CD4-positive, alpha-beta T cell treated with Interleukin-1 beta for 1 hour (primary cell): Measurements from ENCODE around the gene SUSD3.
A peak's percentile ranks its signal among the peaks of the same experiment; 100 is the strongest.

Experiments
- DNase-seq, 2 donors: peaks; one replicate each; pipeline ENCODE4 v3.0.0-alpha.2; 2020 to 2022

The SUSD3 gene

DNA sequence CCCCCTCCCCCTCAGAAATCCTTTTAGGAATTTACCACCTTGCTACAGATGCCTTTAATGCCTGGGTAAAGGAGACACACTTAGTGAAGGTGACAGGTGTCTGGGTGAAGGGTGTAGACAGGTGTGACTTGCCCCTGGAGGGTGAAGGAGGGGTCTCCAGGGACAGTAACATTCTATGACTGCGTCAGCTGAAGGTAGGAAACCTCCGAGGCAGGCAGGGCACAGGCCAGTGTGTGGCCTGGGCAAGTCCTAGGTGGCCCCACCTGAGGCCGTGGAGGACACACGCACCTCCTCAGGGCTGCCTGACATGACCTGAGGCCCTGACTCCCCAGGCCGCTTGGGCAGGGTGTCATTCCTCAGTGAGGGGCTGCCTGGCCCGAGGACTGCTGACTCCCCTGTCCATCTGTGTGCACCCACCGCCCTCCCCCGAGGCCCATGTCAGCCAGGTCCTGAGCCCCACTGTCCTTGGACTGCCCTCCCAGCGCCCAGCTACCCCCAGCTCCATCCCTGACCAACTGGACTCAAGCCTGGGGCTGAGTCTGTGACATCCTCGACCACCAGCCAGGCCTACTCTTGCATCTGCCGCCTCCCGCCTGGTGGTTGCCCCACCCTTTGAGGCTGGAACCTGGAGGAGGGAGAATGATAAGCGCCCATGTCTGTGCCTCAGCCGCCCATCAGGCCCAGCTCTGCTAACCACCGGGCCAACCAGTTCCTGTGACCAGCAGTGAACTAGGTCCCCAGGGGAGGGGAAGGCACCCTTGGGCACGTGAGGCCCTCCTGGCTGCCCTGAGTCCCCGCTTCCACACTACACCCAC lies 55.9 kb downstream of the SUSD3 start:
- DNase-seq: peak in 1 of 2 donors; percentile 26

DNA sequence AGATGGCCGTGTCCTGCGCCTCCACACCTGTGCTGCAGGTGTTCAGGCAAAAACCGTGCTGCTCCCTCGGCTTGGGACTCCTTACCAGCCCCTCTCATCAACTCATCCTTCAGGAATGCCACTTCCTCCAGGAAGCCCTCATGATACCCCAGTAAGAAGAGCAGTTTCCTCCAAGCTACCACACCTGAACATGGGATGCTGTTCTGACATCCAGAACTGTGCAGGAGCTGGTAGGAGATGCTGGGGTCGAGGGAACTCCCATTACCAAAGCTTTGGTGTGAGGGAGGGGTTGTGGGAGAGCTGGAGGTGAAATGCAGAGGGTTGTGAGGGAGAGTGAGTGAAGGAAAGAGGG lies 56.5 kb downstream of the SUSD3 start:
- no peak for DNase-seq

DNA sequence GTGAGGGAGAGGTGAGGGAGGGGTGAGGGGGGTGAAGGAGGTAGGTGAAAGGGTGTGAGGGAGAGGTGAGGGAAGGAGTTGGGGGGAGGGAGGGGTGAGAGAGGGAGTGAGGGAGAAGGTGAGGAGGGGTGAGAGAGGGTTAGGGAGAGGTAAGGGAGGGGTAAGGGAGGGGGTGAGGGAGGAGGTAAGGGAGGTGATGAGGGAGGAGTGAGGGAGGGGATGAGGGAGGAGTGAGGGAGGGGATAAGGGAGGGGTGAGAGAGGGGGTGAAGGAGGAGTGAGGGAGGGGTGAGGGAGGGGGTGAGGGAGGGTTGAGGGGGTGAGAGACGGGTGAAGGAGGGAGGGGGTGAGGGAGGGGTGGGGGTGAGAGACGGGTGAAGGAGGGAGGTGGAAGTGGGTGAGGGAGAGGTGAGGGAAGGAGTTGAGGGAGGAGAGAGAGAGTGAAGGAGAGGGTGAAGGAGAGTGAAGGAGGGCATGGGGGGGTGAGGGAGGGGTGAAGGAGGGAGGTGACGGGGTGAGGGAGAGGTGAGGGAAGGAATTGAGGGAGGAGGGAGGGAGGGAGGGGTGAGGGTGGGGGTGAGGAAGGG lies 57.1 kb downstream of the SUSD3 start:
- DNase-seq: no peak

DNA sequence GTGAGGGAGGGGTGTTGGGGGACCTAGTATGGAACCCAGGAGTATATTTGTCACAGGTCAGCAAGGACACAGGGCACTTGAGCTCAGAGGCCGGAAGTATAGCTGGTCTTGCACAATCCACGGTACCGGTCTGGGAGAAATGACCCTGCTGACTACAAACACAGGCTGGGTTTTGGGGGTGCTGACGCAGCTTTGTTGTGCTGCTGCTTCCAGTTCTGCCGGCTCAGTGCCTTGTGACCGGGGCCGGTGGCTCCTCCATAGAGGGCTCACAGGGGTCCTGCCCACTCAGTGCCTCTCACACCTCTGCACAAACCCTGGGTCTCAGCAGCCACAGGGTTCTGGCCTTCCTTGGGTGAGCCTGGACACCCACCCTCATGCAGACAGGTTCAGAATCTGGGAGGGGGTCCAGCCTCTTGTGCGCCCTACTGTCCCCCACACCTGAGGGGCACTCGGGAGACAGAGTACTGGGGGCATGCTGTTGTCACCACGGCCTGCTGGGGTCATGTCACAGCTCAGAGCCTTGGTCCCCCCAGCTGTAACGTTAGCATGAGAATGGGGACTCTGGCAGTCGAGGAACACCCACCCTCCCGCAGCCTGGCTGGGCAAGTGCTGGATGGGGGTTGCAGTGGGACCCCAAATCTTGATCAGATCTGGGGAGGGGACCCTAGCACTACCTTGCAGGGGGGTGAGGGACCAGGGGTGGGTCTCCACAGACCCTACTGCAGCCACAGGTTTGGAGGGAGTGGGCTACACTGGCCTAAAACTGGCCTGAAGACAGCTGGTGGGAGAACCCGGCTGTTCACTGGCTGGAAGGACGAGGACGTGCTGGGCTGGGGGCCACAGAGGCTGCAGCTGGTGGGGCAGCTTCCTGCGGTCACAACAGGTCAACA lies 57.8 kb downstream of the SUSD3 start:
- DNase-seq: peak in 1 of 2 donors; percentile 82

DNA sequence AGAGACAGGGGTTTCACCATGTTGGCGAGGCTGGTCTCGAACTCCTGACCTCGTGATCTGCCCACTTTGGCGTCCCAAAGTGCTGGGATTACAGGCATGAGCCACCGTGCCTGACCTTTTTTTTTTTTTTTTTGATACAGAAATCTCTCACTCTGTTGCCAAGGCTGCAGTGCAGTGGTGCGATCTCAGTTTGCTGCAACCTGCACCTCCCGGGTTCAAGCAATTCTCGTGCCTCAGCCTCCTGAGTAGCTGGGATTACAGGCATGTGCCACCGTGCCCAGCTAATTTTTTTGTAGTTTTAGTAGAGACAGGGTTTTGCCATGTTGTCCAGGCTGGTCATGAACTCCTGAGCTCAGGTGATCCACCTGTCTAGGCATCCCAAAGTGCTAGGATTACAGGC lies 59.0 kb downstream of the SUSD3 start:
- peak in 1 of 2 donors; percentile 0 for DNase-seq

DNA sequence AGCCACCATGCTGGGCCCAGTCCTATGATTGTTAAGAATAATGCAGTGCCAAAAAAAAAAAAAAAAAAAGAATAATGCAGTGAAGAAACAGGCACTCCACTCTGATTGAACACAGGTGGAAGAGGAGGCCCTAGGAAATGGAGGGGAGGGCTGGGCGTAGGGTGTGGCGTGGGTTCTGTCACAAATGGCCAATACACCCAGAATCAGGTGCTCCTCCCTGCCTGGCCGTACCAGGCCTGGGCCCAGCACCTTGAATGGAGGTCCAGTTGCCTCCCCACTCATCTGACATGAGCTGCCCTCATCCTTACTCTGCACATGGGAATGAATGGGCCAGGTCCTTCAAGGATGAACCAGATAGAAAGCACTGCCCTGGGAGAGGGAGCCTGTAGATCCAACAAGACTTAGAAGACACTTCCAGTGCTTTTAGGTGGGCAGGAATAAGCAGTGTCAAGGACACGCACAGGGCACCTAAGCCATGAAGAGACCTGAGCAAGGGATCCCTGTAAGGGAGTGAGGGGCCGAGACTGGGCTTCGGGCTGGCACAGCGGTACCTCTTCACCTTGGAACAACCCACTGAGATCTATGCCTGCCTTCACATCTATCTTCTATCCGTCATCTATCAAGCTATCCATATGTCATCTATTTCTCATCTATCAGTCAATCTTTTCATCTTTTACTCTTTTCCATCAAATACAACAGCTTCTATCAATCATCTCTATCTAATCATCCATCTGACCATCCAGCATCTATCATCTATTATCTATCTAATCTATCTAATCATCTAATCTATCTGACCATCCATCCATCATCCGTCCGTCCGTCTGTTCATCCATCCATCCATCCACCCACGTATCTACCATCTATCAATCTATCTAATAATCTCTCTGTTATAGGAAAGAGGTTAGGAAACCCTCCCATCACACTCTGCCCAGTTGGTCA lies 59.7 kb downstream of the SUSD3 start:
- DNase-seq: peak in 1 of 2 donors; percentile 0

DNA sequence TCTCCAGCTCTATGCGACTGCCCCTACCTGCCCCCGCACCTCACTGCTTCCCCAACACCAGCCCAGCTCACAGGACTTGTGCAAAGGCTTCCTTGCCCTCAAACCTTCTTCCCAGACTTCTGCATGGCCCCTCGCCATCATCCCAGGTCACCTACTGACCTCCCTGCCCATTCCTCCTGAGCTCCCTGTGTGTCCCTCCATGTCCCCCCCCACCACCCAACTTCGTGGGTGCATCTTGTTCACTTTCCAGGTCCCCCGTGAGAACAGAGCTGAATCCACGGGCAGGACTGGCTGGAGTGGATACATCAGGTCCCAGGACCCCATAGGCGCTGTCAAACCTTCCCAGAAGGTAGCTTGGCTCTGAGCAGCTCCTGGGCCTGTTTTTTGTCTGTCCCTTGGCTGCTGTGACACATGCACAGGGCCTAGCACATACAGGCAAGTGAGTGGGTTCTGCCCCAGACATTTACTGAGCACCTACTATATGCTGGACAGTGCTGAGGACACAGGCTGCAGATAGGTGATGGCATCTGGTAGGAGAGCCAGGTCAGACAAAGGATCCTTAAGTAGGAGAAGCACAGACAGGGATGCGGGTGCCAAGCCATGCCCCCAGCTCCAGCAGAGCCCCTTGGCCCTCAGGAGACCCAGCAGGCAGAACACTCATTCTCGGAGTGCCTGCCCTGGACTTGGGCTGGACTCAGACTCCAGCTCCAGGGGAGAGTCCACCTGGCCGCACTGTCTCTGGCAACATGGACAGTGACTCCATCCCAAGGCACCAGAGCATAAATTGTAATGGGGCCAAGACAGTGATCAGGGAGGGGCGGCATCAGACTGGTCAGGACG lies 60.6 kb downstream of the SUSD3 start:
- DNase-seq: peak in 1 of 2 donors; percentile 5

DNA sequence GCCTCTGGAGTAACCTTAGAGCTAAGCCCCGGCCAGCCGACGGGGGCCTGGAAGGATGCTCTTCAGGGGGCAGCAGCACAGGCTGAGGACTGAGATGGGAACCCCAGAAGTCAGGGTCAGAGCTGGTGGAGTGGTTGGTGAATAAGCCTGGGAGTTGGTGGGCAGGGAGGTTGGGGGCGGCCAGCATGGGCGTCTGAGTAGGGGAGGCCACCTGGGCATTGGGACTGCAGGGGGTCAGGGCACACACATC lies 61.1 kb downstream of the SUSD3 start:
- DNase-seq: no peak

DNA sequence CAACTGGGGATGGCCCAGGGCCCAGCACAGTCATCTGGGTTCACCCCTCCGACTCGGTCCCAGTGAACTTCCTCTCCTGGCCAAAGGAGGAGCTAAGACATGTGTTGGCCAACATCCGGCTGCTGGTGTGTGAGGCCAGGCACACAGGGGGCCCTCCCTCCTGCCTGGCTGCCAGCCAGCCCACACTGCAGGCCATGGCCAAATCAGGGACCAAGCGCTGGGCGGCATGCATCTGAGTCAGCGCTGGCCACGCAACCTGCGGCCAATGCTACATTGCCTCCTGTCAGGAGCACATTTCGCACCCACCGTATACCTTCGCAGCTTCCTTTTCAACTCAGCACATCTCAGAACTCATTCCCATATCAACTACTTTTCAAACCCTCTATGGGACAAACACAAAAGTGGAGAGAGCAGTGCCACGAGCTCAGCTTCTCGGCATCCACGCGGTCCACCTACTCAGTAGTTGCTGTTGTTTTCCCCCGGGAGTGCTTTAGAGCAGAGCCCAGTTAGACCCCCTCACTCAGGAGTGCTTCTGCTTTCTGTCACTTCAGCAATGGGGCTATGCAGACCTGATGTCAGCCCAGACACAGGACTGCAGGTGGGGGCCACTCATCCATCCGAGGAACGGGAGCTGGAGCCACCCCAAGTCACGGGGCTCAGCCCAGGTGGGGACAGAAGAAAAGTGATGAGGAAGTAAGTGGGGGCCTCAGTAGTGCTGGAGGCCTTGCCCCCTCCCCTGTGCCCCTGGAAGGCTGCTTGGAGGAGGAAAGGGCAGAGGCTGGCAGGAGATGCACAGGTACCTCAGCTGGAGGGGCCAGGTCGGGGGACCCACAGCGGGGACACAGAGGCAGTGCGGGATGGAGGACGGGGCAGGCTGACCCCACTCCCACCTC lies 61.7 kb downstream of the SUSD3 start:
- DNase-seq: peak; percentile 62 to 88

DNA sequence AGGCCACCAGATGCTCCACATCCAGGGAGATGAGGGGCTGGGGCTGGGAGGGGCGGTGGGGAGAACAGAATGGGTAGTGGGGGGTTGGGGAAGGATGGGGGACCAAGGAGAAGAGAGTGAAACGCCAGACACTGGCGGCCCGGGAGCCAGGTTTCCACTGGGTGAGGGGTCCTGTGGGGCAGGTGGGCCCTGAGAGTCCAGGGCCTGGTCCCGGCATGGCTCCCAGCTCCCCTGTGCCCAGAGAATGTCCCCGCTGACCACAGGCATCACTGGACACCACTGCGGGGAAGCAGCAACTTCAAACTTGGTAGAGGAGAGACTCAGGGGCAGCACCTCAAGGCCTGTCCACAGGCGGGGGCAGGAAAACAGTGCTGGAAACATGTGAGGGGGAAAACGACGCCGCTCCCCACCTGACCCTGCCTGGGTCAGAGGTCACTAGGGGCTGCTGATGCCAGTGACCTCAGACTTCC lies 62.4 kb downstream of the SUSD3 start:
- no peak for DNase-seq

DNA sequence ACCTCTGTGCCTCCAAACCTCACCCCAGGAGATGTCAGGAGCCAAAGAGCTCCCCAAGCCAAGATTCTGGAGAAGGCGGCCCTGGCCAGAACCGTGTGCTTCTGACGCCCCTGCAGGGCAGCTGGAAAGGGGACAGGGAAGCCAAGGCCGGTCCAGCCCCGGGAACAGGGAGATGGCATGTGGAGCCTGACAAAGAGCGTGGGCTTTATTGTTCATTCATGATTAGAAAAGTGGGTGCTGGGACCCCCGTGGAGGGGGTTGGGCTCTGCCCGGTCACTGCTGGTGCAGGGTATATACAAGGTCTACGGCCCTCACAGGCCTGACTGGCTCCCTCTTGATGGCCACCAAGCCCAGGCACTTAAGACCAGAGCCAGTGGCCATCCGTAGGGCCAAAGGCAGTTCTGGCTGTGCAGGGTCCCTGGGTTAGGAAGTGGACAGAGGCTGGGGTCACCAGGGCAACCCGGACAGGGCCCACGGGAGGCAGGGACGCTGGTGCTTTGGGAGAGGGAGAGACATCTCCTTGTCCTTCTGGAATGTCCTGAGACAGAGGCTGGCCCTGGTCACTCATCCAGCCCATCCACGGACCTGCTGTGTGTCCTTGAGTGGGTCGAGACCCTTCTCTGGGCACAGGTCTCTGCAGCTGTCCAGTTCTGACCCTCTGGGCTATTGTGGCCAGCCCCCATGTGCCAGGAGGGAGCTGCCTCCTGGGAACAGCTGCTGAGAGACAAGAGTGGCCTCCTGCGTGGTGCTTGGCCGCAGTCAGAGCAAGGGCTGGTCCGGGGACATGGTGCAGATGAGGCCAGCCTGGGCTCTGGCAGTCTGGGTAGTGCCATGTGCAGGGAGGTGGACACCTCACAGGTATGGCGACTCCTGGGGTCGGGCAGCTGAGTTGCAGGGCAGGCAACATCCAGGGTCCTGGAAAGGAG lies 63.1 kb downstream of the SUSD3 start:
- peak in 1 of 2 donors; percentile 3 for DNase-seq

DNA sequence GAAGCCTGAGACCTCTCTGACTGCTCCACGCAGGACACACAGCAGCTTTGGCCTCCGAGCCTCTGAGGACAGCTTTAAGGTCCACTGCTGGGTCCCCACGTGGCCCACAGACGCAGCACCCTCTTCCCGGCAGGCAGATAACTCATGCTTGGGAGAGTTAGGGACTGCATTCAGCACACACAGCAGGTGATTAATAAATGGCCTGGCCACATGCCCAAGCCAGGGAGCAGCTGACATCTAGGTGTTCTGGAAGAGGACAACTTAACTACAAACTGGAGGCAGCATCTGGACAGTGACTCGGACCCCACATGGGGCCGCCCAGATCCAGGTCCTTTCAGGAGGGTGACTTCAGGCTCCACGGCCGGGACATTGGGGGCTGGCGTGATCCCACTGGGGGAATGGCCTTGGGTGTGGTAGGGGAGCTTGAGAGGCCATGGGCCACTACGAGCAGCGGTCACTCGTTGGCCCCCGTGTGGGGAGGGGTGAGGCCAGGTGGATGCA lies 64.3 kb downstream of the SUSD3 start:
- peak in 1 of 2 donors; percentile 0 for DNase-seq

DNA sequence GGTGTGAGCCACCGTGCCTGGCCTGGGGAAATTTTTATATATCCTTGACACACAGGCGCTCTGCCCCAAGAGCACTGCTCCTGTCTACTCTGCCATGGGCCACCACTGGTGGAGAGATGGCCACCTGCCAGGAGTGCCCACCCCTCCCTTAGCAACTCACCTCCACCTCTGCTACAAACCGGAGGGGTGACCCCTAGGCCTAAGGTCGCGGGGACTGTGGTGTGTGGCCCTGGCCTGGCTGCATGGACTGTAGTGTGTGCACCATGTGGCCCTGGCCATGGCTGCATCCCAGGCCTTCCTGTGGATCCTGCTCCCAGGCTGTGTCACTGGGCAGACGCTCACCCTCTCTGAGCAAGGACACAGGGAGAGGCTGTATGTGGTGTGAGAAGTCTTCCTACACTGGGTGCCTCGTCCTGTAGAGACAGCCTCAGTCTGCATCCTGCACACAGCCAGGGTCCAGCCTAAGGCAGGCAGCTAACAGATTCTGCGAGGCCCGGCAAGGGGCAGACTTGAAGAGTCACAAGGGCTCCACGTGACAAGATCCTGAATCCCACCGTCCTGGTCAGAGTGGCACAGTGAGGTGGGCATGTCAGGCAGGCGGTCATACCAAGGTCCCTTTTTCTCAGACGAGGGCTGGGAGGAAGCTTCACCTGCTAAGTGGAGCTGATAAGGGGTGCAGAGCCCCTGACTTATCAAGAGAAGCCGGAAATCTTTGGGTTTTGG lies 65.2 kb downstream of the SUSD3 start:
- no peak for DNase-seq

DNA sequence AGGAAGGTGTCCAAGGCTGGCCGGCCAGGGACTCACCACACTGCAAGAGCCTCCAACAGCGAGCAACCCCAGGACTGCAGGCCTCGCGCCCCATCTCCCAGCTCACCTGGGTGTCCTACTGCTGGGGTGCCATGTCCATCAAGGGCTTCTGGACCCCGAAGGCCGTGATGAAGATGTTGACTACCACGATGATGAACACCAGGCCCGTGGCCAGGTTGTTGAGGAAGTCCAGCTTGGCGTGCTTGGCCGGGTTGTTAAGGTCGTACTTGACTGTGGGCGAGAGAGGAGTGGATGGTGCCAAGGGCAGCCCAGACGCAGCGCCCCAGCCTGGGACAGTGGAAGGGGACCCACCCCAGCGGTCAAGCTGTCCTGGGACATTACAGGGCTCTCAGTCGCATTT lies 66.3 kb downstream of the SUSD3 start:
- DNase-seq: no peak

DNA sequence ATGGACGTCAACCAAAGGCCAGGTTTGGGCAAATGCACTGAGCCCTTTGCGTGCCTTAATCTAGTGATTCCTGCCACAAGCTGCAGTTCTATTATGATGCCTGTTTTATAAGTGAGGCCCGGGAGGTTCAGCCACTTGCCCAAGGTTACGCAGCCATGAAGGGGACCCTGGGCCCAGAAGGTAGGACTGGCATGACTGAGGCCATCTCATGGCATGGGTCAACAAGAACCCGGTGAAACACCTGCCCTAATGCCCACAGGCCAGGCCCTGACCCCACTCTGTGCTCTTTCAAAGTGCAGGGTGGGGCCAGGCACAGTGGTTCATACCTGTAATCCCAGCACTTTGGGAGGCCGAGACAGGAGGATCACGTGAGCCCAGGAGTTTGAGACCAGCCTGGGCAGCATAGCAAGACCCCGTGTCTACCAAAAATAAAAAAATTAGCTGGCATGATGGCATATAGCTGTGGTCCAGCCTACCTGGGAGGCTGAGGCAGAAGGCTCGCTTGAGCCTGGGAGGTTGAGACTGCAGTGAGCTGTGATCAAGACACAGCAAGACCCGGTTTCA lies 66.9 kb downstream of the SUSD3 start:
- no peak for DNase-seq

DNA sequence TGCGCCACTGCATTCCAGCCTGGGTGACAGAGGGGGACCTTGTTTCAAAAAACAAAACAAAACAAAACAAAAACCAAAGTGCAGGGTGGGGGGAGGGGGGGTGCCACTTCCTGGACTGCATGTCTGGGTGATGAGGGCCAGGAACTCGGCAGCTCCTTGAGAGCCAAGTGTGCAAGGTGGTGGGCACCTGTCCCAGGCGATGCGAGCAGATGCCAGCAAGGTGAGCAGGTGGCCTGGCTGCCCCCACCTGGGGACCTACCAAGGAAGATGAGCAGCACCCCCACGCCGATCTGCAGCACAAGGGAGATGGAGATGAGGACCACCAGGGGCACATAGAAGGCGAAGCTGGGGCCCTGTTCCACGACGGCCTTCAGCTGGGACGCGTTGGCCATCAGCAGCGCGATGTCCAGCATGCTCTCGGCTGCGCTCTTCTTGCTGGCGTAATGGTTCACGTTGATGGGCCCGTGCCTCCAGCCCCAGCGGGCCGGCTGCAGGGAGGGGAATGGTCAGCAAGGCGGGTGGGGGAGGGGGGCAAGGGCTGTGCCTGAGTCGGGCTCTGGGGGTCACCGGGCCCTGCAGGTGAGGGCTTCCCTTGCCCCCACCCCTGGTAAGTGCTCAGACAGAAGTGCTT lies 67.8 kb downstream of the SUSD3 start:
- DNase-seq: peak in 1 of 2 donors; percentile 35

DNA sequence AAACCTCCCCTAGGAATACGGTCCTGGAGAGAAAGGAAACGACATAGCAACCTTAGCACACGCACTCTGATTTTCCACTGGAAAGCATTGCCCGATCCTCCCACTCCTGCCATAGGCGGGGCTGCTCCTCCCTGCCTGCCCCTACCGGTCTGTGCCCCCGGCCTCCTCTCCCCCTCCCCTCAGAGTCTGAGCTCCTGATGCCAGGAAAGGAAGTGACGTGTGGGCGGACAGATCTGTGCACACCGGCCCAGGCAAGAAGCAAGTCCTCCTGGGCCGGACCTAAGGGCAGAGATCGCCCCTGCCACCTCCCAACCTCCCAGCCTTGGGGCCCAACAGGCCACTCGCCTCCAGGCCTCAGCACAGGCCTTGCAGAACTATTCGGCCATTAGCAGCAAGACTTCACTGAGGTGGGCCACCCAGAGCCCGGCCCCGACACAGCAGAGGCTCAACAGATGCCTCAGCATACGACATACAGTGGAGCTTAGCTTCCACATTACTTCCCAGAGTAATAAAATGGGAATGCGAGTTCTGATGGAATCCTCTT lies 68.4 kb downstream of the SUSD3 start:
- no peak for DNase-seq
